Skeletal muscle tissue (tissue), 4 donors: ENCODE results near the gene DOCK6. TPM values are rescaled to one million over a fixed set of nuclear protein-coding genes. Genes with fewer than 3 reads are reported as not detected.

Experiments
- H3K27ac ChIP-seq: one replicate; pipeline ENCODE4 v1.7.0; 2013; ENCODE audit warnings: mild to moderate bottlenecking, low read depth, low read length, inconsistent platforms
- H3K27me3 ChIP-seq, 3 donors: one replicate each; pipeline ENCODE4 v1.7.0; 2013; ENCODE audit warnings: low read length in 3 of 3; ENCODE audit not compliant: control insufficient read depth in 3 of 3, insufficient read depth in 3 of 3
- H3K36me3 ChIP-seq, 3 donors: one replicate each; pipeline ENCODE4 v1.7.0; 2013; ENCODE audit warnings: low read length in 3 of 3; ENCODE audit not compliant: control insufficient read depth in 3 of 3, insufficient read depth in 3 of 3
- H3K4me1 ChIP-seq, 3 donors: one replicate each; pipeline ENCODE4 v1.7.0; 2013; ENCODE audit warnings: low read length in 3 of 3, mild to moderate bottlenecking in 3 of 3; ENCODE audit not compliant: control insufficient read depth in 3 of 3, insufficient read depth in 3 of 3
- H3K4me3 ChIP-seq, 3 donors: one replicate each; pipeline ENCODE4 v1.7.0; 2013; ENCODE audit warnings: low read length in 3 of 3
- H3K9ac ChIP-seq, 3 donors: one replicate each; pipeline ENCODE4 v1.7.0; 2013; ENCODE audit warnings: low read length in 3 of 3, mild to moderate bottlenecking in 3 of 3, moderate library complexity in 2 of 3, low read depth in 1 of 3
- H3K9me3 ChIP-seq, 3 donors: one replicate each; pipeline ENCODE4 v1.7.0; 2013; ENCODE audit warnings: low read length in 3 of 3; ENCODE audit not compliant: control insufficient read depth in 3 of 3
- total RNA-seq: library from RNA; depleted of rRNA; stranded (reverse); fragments of >200 nt; gene quantifications from one replicate; pipeline ENCODE4 v1.2.3, GENCODE V29; 2014
- donor health status: Osteomylitis.

The DOCK6 gene
- total RNA-seq, 1 donor from 2014 or later: 16.2 TPM

GRCh38 chr19:11248852-11249251 lies 13.5 kb downstream of the DOCK6 start:
- Histone ChIP-seq H3K9ac (no peak overlapping the region), H3K36me3 (peaks cover 3 to 9% (median 5%) of the 10 kb centered on the region in 3 donors), H3K9me3 (no peaks in the 10 kb centered on the region), H3K4me3 (no peak overlapping the region), H3K27me3 (no peaks in the 10 kb centered on the region), H3K27ac (no peak overlapping the region), H3K4me1 (peaks cover 6 to 31% (median 20%) of the 10 kb centered on the region in 3 donors)

- Histone ChIP-seq H3K9ac (peak overlapping the region in 1 of 3 donors; percentile 40), H3K27ac (peak overlapping the region; percentile 64), H3K27me3 (no peaks in the 10 kb centered on the region), H3K36me3 (peaks cover 3 to 11% (median 5%) of the 10 kb centered on the region in 3 donors), H3K4me3 (no peak overlapping the region), H3K9me3 (no peaks in the 10 kb centered on the region), H3K4me1 (peaks cover 10 to 29% (median 20%) of the 10 kb centered on the region in 3 donors)
These were observed 14.4 kb downstream of the DOCK6 start for GRCh38 chr19:11247934-11248333.

- H3K36me3 ChIP-seq: peaks cover 3 to 13% (median 4%) of the 10 kb centered on the region in 3 donors
These were observed 14.9 kb downstream of the DOCK6 start for GRCh38 chr19:11247391-11247790.

GRCh38 chr19:11246941-11247340 lies 15.4 kb downstream of the DOCK6 start:
- Histone ChIP-seq H3K4me1 (peaks cover 7 to 23% (median 11%) of the 10 kb centered on the region in 3 donors), H3K36me3 (peaks cover 0 to 11% (median 2%) of the 10 kb centered on the region in 3 donors), H3K9me3 (no peaks in the 10 kb centered on the region), H3K27ac (peak overlapping the region; percentile 6), H3K4me3 (no peak overlapping the region), H3K9ac (peak overlapping the region in 1 of 3 donors; percentile 25), H3K27me3 (no peaks in the 10 kb centered on the region)

More at GRCh38 chr19:11247391-11247790, 14.9 kb downstream of the DOCK6 start:
- Histone ChIP-seq H3K4me1 (peaks cover 7 to 28% (median 14%) of the 10 kb centered on the region in 3 donors), H3K9me3 (no peaks in the 10 kb centered on the region), H3K4me3 (no peak overlapping the region), H3K27ac (peak overlapping the region; percentile 64), H3K9ac (no peak overlapping the region), H3K27me3 (no peaks in the 10 kb centered on the region)

- no peak overlapping the region for H3K4me3 ChIP-seq
- no peak overlapping the region for H3K9ac ChIP-seq
- H3K9me3 ChIP-seq: peaks cover 0 to 3% (median 0%) of the 10 kb centered on the region in 3 donors
- peaks cover 7 to 23% (median 11%) of the 10 kb centered on the region in 3 donors for H3K4me1 ChIP-seq
- peak overlapping the region; percentile 9 for H3K27ac ChIP-seq
- H3K36me3 ChIP-seq: peaks cover 0 to 18% (median 2%) of the 10 kb centered on the region in 3 donors
- H3K27me3 ChIP-seq: no peaks in the 10 kb centered on the region
These were observed 17.3 kb downstream of the DOCK6 start for GRCh38 chr19:11244846-11245589.

GRCh38 chr19:11243798-11244169 lies 18.5 kb downstream of the DOCK6 start:
- Histone ChIP-seq H3K27ac (no peak overlapping the region), H3K9ac (peak overlapping the region in 1 of 3 donors; percentile 40), H3K36me3 (peaks cover 0 to 23% (median 6%) of the 10 kb centered on the region in 3 donors), H3K4me3 (peak overlapping the region; percentile 29 to 35 (median 30)), H3K4me1 (peaks cover 7 to 23% (median 11%) of the 10 kb centered on the region in 3 donors), H3K27me3 (no peaks in the 10 kb centered on the region), H3K9me3 (peaks cover 2 to 10% (median 3%) of the 10 kb centered on the region in 3 donors)

- peaks cover 0 to 20% (median 7%) of the 10 kb centered on the region in 3 donors for H3K36me3 ChIP-seq
- H3K27ac ChIP-seq: no peak overlapping the region
- H3K9ac ChIP-seq: peak overlapping the region in 1 of 3 donors; percentile 40
- H3K4me1 ChIP-seq: peaks cover 7 to 23% (median 11%) of the 10 kb centered on the region in 3 donors
- no peaks in the 10 kb centered on the region for H3K27me3 ChIP-seq
- peak overlapping the region; percentile 29 to 35 (median 30) for H3K4me3 ChIP-seq
- H3K9me3 ChIP-seq: peaks cover 3 to 14% (median 3%) of the 10 kb centered on the region in 3 donors
These were observed 19.2 kb downstream of the DOCK6 start for GRCh38 chr19:11242864-11243797.

- Histone ChIP-seq H3K27me3 (no peaks in the 10 kb centered on the region), H3K9me3 (peaks cover 3 to 16% (median 3%) of the 10 kb centered on the region in 3 donors), H3K9ac (no peak overlapping the region), H3K27ac (no peak overlapping the region), H3K36me3 (peaks cover 0 to 22% (median 9%) of the 10 kb centered on the region in 3 donors), H3K4me1 (peaks cover 5 to 12% (median 6%) of the 10 kb centered on the region in 3 donors), H3K4me3 (no peak overlapping the region)
These were observed 20.3 kb downstream of the DOCK6 start for GRCh38 chr19:11242025-11242424.

- H3K27ac ChIP-seq: no peak overlapping the region
- peaks cover 5 to 27% (median 13%) of the 10 kb centered on the region in 3 donors for H3K36me3 ChIP-seq
- no peaks in the 10 kb centered on the region for H3K27me3 ChIP-seq
These were observed 22.3 kb downstream of the DOCK6 start for GRCh38 chr19:11240008-11240444.

More at GRCh38 chr19:11240008-11240444, 22.3 kb downstream of the DOCK6 start:
- Histone ChIP-seq H3K4me3 (no peak overlapping the region), H3K9ac (no peak overlapping the region), H3K9me3 (peaks cover 3 to 16% (median 3%) of the 10 kb centered on the region in 3 donors), H3K4me1 (peaks cover 5 to 7% (median 6%) of the 10 kb centered on the region in 3 donors)
